ENCODE results near the gene SCARF1. TPM values are rescaled to one million over a fixed set of nuclear protein-coding genes. Genes with fewer than 3 reads are reported as not detected.

The SCARF1 gene
- total RNA-seq, 1 experiment from 2014 or later: 2.2 TPM

GRCh38 chr17:1643293-1643998 is 2.1 kb downstream of the SCARF1 start:
- H3K9me3 ChIP-seq (ENCODE audit: insufficient read depth, low read depth): no peaks in the 10 kb centered on the region
- intact Hi-C loops (cut with micrococcal nuclease; ENCODE audit: unreplicated experiment): loop anchor here (2.0 to 10.0 kb wide), 3 partner anchors 81 to 761 kb away; partner anchors contain the start of genes MNT and PITPNA
- peak; percentile 72 to 89 for DNase-seq
- peaks cover 24% of the 10 kb centered on the region for H3K4me1 ChIP-seq (replicated peaks; ENCODE audit: insufficient read depth)
- TF ChIP-seq EZH2 (IDR thresholded peaks at IDR 0.05; ENCODE audit: low read depth) (no peak), CTCF (conservative IDR thresholded peaks at IDR 0.05) (no peak; the same call in 1 of the 2 replicates)
- no peaks in the 10 kb centered on the region for H3K27me3 ChIP-seq (ENCODE audit: insufficient read depth, low read depth)
- H3K4me2 ChIP-seq: peak overlapping the region; percentile 87
- peak overlapping the region; percentile 86 for H3K4me3 ChIP-seq
- H2AFZ ChIP-seq: peak overlapping the region; percentile 79
- POLR2A ChIA-PET (ENCODE audit: unreplicated experiment): interaction anchor here (0.6 to 0.8 kb wide), 3 partner anchors 81 to 376 kb away, joined by 3 to 10 read pairs (median 5); partner anchors contain the start of gene PITPNA
- no TSS peak for BruUV-seq (replicated peaks)
- no peaks in the 10 kb centered on the region for H3K36me3 ChIP-seq (ENCODE audit: low read depth)
- no peaks in the 10 kb centered on the region for H3K79me2 ChIP-seq (ENCODE audit: low read depth)
- no peaks in the 10 kb centered on the region for H4K20me1 ChIP-seq (ENCODE audit: insufficient read depth)
- H3K9me2 ChIP-seq (ENCODE audit: insufficient read depth): no peaks in the 10 kb centered on the region
- no peak overlapping the region for H3K27ac ChIP-seq
- peaks cover 8% of the 10 kb centered on the region; the same call in 1 of the 2 replicates for H3F3A ChIP-seq (ENCODE audit: insufficient read depth, low read depth)
- CTCF ChIA-PET: interaction anchor here (0.5 to 0.6 kb wide), 2 partner anchors 11 to 83 kb away, joined by 3 read pairs; no protein-coding TSS in a partner anchor

- CTCF ChIA-PET: no interaction called here
- BruUV-seq (replicated peaks): no TSS peak
- POLR2A ChIA-PET (ENCODE audit: unreplicated experiment): interaction anchor here (0.5 kb wide), 1 partner anchor 661 kb away, joined by 6 read pairs; the partner anchor contains the start of gene NXN
- no peaks in the 10 kb centered on the region for H3K27me3 ChIP-seq (ENCODE audit: insufficient read depth, low read depth)
- intact Hi-C loops (cut with micrococcal nuclease; ENCODE audit: unreplicated experiment): loop anchor here (10.0 kb wide), 2 partner anchors 276 to 764 kb away; partner anchors contain the start of gene MNT
- no peak overlapping the region for H3K27ac ChIP-seq
- no peak overlapping the region for H2AFZ ChIP-seq
- H3K9me2 ChIP-seq (ENCODE audit: insufficient read depth): no peaks in the 10 kb centered on the region
- H3K4me2 ChIP-seq: no peak overlapping the region
- peaks cover 5% of the 10 kb centered on the region; the same call in 1 of the 2 replicates for H3F3A ChIP-seq (ENCODE audit: insufficient read depth, low read depth)
- no peaks in the 10 kb centered on the region for H3K36me3 ChIP-seq (ENCODE audit: low read depth)
- no peaks in the 10 kb centered on the region for H3K79me2 ChIP-seq (ENCODE audit: low read depth)
- H3K4me1 ChIP-seq (replicated peaks; ENCODE audit: insufficient read depth): peaks cover 24% of the 10 kb centered on the region
- H3K4me3 ChIP-seq: no peak overlapping the region
- H3K9me3 ChIP-seq (ENCODE audit: insufficient read depth, low read depth): no peaks in the 10 kb centered on the region
- no peak for DNase-seq
- H4K20me1 ChIP-seq (ENCODE audit: insufficient read depth): no peaks in the 10 kb centered on the region
- TF ChIP-seq EZH2 (IDR thresholded peaks at IDR 0.05; ENCODE audit: low read depth): no peak
- no peak for TF ChIP-seq CTCF (conservative IDR thresholded peaks at IDR 0.05)
Observed at GRCh38 chr17:1641065-1641403, 4.5 kb downstream of the SCARF1 start.

- no peaks in the 10 kb centered on the region for H3K79me2 ChIP-seq (ENCODE audit: low read depth)
- no peak overlapping the region for H3K4me2 ChIP-seq
- ChIA-PET CTCF (no interaction called here), POLR2A (ENCODE audit: unreplicated experiment) (no interaction called here)
- H2AFZ ChIP-seq: no peak overlapping the region
- H3K9me2 ChIP-seq (ENCODE audit: insufficient read depth): no peaks in the 10 kb centered on the region
- H3K27ac ChIP-seq: no peak overlapping the region
- H3K4me3 ChIP-seq: no peak overlapping the region
- intact Hi-C loops (cut with micrococcal nuclease; ENCODE audit: unreplicated experiment): loop anchor here (10.0 kb wide), 2 partner anchors 276 to 764 kb away; partner anchors contain the start of gene MNT
- H3K9me3 ChIP-seq (ENCODE audit: insufficient read depth, low read depth): no peaks in the 10 kb centered on the region
- H3K36me3 ChIP-seq (ENCODE audit: low read depth): no peaks in the 10 kb centered on the region
- DNase-seq: no peak
- BruUV-seq (replicated peaks): no TSS peak
- no peaks in the 10 kb centered on the region for H4K20me1 ChIP-seq (ENCODE audit: insufficient read depth)
- peaks cover 5% of the 10 kb centered on the region; the same call in 1 of the 2 replicates for H3F3A ChIP-seq (ENCODE audit: insufficient read depth, low read depth)
- no peak for TF ChIP-seq CTCF (conservative IDR thresholded peaks at IDR 0.05)
- TF ChIP-seq EZH2 (IDR thresholded peaks at IDR 0.05; ENCODE audit: low read depth): no peak
- peaks cover 24% of the 10 kb centered on the region for H3K4me1 ChIP-seq (replicated peaks; ENCODE audit: insufficient read depth)
- no peaks in the 10 kb centered on the region for H3K27me3 ChIP-seq (ENCODE audit: insufficient read depth, low read depth)
Observed at GRCh38 chr17:1640329-1641064, 5.0 kb downstream of the SCARF1 start.
